GM23248 (cell line): ENCODE results near the gene C22orf39.

Experiments
- EZH2 ChIP-seq: fragments of 200-600 bp; sonication (generic); IDR thresholded peaks from 2 replicates; pipeline ENCODE4 v1.6.1; 2018; ENCODE audit warnings: antibody characterized with exemption, mild to moderate bottlenecking; ENCODE audit not compliant: insufficient read depth, poor library complexity, severe bottlenecking
- EZH2phosphoT487 ChIP-seq: fragments of 200-600 bp; sonication (generic); IDR thresholded peaks from 2 replicates; pipeline ENCODE4 v1.6.1; 2018; ENCODE audit warnings: antibody characterized with exemption, moderate library complexity, mild to moderate bottlenecking, low read depth; ENCODE audit not compliant: insufficient read depth

DNA sequence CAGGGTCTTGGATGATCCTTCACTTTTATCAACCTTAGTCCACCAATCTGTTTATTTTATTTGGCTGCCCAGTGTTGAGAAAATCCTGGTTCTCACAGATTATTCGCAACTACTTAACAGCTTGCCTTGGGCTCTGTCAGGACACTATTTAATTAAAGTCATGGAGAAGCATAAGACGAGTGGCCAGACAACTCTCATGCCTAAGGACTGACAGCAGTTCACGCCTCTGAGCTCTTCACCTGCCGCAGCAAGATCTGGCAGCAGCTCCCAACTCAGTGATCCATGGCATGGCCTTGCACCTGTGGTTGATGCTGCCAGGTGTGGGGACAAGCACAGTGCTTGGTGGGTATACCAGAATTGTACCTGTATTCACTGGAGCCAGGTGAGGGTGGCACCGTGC, 53.8 kb downstream of the C22orf39 start:
- no peak for TF ChIP-seq EZH2
- TF ChIP-seq EZH2phosphoT487, result no peak
